ENCODE data around the gene KLHL17. TPM values are rescaled to one million over a fixed set of nuclear protein-coding genes. Genes with fewer than 3 reads are reported as not detected.
A peak's percentile ranks its signal among the peaks of the same experiment; 100 is the strongest.

KLHL17 gene
- total and polyA plus RNA-seq, 10 donors = 12.0 to 31.6 (median 18.8) TPM

DNA sequence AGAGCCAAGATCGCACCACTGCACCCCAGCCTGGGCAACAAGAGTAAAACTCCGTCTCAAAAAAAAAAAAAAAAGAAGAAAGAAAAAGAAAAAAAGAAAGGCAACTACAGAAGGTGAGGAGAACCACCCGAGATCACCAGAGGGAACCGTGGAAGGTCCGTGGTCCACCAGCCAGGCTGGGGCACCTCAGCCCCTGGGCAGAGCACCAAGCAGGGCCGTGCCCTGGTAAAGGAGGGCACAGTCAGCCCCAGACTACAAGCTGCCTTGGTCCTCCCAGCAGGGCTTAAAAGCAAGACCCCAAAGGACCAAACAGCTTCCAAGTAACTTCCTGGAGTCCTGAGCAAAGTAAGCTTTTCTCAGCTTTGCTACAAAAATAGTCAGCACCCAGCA, 45.5 kb upstream of the KLHL17 start:
- Histone ChIP-seq H3K27ac (no peak overlapping the region), H3K27me3 (replicated peaks in 1 of 7) (peaks cover 0 to 98% (median 32%) of the 10 kb centered on the region in 7 donors), H3K9me3 (no peaks in the 10 kb centered on the region), H3K4me3 (no peak overlapping the region), H3K36me3 (no peaks in the 10 kb centered on the region), H3K4me1 (peaks cover 0 to 49% (median 19%) of the 10 kb centered on the region in 6 donors)
- no peak for TF ChIP-seq POLR2AphosphoS5 (IDR thresholded peaks at IDR 0.05)
- TF ChIP-seq, protein P1, sequence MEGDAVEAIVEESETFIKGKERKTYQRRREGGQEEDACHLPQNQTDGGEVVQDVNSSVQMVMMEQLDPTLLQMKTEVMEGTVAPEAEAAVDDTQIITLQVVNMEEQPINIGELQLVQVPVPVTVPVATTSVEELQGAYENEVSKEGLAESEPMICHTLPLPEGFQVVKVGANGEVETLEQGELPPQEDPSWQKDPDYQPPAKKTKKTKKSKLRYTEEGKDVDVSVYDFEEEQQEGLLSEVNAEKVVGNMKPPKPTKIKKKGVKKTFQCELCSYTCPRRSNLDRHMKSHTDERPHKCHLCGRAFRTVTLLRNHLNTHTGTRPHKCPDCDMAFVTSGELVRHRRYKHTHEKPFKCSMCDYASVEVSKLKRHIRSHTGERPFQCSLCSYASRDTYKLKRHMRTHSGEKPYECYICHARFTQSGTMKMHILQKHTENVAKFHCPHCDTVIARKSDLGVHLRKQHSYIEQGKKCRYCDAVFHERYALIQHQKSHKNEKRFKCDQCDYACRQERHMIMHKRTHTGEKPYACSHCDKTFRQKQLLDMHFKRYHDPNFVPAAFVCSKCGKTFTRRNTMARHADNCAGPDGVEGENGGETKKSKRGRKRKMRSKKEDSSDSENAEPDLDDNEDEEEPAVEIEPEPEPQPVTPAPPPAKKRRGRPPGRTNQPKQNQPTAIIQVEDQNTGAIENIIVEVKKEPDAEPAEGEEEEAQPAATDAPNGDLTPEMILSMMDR (IDR thresholded peaks at IDR 0.05 in 8 of 11, conservative IDR thresholded peaks at IDR 0.05 in 3 of 11) = no peak
- TF ChIP-seq POLR2A (IDR thresholded peaks at IDR 0.05) = no peak
- intact Hi-C loops (cut with DNase I; ENCODE audit: low total_unique reads) = no loop called here
- DNase-seq = peak; percentile 50
- 75 to 89% (median 77%) methylated on average over 5 to 6 of the region's 6 CpGs for WGBS, 5 donors

DNA sequence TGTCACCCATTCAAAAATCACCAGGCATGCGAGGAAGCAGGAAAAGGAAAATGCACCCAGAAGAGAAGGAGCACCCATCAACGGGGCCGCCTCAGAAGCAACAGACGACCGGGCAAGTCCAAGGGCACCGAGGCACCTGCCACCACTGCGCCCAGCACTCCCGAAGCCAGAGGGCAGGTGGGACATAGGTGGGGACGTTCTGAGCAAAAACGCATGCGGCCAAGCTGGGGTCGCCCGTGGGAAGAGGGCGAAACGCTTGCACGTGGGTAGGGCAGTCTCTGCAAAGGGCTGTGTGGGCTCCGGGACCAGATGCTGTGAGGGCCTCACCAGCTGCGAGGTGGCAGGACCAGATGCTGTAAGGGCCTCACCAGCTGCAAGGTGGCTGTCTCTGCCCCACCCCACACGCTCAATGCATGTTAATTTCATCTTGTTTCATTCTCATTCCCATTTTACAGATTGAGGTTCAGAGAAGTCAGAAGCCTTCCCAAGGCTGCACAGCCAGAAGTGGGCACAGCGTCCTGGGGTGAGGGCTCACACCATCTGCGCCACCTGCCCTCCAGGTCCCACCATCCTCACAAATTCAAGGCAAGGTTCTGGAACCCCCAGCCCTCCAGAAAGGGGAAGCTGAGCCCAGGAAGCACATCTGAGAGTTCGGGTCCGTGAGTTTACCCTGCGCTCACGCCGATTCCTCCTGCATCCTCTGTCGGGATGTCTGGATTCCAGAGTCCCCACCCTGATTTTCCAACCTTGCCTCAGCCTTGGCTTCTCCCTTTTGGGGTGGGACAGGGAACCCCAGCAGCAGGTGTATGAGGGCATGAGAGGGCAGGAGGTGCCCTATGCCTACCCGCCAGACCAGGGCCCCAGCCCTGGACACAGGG, 44.9 kb upstream of the KLHL17 start:
- WGBS, 5 donors = 69 to 82% (median 75%) methylated on average over 17 to 28 of the region's 28 CpGs
- intact Hi-C loops (cut with DNase I; ENCODE audit: low total_unique reads) = no loop called here
- H3K27me3 ChIP-seq (replicated peaks in 1 of 7) = peaks cover 0 to 98% (median 32%) of the 10 kb centered on the region in 7 donors
- H3K4me3 ChIP-seq = no peak overlapping the region
- TF ChIP-seq, protein P1 (IDR thresholded peaks at IDR 0.05 in 8 of 11, conservative IDR thresholded peaks at IDR 0.05 in 3 of 11) = no peak
- TF ChIP-seq POLR2AphosphoS5 (IDR thresholded peaks at IDR 0.05) = no peak
- no peak for TF ChIP-seq POLR2A (IDR thresholded peaks at IDR 0.05)
- no peak overlapping the region for H3K27ac ChIP-seq
- no peaks in the 10 kb centered on the region for H3K36me3 ChIP-seq
- H3K9me3 ChIP-seq = no peaks in the 10 kb centered on the region
- DNase-seq = peak; percentile 64
- peaks cover 3 to 54% (median 23%) of the 10 kb centered on the region in 6 donors for H3K4me1 ChIP-seq

DNA sequence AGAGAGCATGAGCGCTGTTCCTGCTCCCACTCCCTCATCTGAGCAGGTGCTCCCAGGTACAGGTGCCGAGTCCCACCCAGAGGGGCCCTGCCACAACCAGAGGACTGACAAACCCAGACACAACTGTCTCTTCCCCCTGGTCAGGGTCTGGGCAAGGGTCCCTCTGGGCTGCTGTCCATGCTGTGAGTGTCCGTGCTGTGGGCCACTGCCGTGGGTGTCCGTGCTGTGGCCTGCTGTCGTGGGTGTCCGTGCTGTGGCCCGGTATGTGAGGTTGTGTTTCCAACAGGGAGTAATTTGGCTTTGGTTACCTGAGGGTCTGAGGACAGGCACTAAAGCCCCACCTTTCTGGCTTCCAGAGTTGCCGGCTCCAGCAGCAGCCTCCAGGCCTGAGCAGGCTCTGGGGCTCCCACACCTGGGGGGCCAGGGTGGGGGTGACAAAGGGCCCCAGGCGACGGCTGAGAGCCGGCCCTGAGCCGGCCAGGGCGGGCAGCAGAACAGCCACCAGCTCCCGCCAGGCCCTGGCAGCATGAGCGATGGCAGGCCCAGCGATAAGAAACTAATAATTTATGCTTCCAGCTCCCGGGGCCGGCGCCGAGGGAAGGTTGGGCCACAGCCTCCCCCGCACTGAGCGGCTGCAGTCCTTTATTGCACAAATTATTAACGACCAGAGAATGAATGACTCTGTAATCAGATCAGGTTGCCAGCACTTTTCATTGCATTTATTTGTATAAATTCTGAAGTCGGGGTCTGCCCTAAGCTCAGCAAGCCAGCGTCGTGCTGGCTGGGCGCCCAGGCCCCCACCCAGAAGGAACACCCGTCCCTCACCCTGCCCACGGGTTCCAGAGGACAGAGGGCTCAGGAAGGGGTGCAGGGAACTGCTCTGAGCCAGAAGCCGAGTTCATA, 44.0 kb upstream of the KLHL17 start:
- H3K9me3 ChIP-seq = no peaks in the 10 kb centered on the region
- intact Hi-C loops (cut with DNase I; ENCODE audit: low total_unique reads) = no loop called here
- H3K4me3 ChIP-seq = no peak overlapping the region
- DNase-seq = peak; percentile 53
- H3K4me1 ChIP-seq = peaks cover 8 to 54% (median 29%) of the 10 kb centered on the region in 6 donors
- 37 to 52% (median 39%) methylated on average over 20 to 31 of the region's 31 CpGs for WGBS, 5 donors
- no peak for TF ChIP-seq POLR2AphosphoS5 (IDR thresholded peaks at IDR 0.05)
- no peak for TF ChIP-seq POLR2A (IDR thresholded peaks at IDR 0.05)
- TF ChIP-seq, protein P1 (IDR thresholded peaks at IDR 0.05 in 8 of 11, conservative IDR thresholded peaks at IDR 0.05 in 3 of 11) = no peak
- H3K36me3 ChIP-seq = no peaks in the 10 kb centered on the region
- peak overlapping the region in 1 of 8 donors; percentile 21 for H3K27ac ChIP-seq
- peaks cover 0 to 98% (median 40%) of the 10 kb centered on the region in 7 donors for H3K27me3 ChIP-seq (replicated peaks in 1 of 7)

Data from spleen (tissue), 11 donors.